GM12878 (cell line): ENCODE data around the gene SERPINI1. TPM values are rescaled to one million over a fixed set of nuclear protein-coding genes. Genes with fewer than 3 reads are reported as not detected.

ENCODE experiments used
- BCL11A ChIP-seq: IDR thresholded peaks from 2 replicates; pipeline ENCODE4 v1.6.1; 2011; ENCODE audit warnings: low read depth, low read length
- CHD2 ChIP-seq: IDR thresholded peaks from 2 replicates; pipeline ENCODE4 v1.6.1; 2011; ENCODE audit warnings: low read depth, low read length, improper control_type of control experiment, borderline replicate concordance
- KLF5 ChIP-seq: fragments of 450-650 bp; IDR thresholded peaks from 2 replicates; pipeline ENCODE4 v1.6.1; 2014; ENCODE audit warnings: mild to moderate bottlenecking; ENCODE audit not compliant: partially characterized antibody
- NFYA ChIP-seq: IDR thresholded peaks from 2 replicates; pipeline ENCODE4 v1.6.1; 2011; ENCODE audit warnings: low read depth, mild to moderate bottlenecking, low read length, improper control_type of control experiment, borderline replicate concordance
- RCOR1 ChIP-seq: conservative IDR thresholded peaks from 2 replicates; pipeline ENCODE4 v1.6.1; 2012; ENCODE audit warnings: low read depth, low read length, improper control_type of control experiment
- RFX5 ChIP-seq: IDR thresholded peaks from 2 replicates; pipeline ENCODE4 v1.6.1; 2011; ENCODE audit warnings: low read depth, low read length, improper control_type of control experiment
- SMC3 ChIP-seq: IDR thresholded peaks from 2 replicates; pipeline ENCODE4 v1.6.1; 2011; ENCODE audit warnings: low read length, improper control_type of control experiment, borderline replicate concordance
- SP1 ChIP-seq: IDR thresholded peaks from one replicate; pipeline ENCODE4 v1.6.1; 2011; ENCODE audit warnings: low read depth, low read length
- TCF12 ChIP-seq: IDR thresholded peaks from 2 replicates; pipeline ENCODE4 v1.6.1; 2011; ENCODE audit warnings: low read depth, mild to moderate bottlenecking, low read length
- ZBTB33 ChIP-seq: fragments of 450-650 bp; IDR thresholded peaks from 2 replicates; pipeline ENCODE4 v1.6.1; 2017; ENCODE audit warnings: mild to moderate bottlenecking
- polyA plus RNA-seq, 11 experiments: library from polyadenylated mRNA; depleted of rRNA in 4 of 11; unstranded in 6 of 11; stranded (reverse) in 5 of 11; fragments of >200 nt; fragmentation: Nextera tagmentation in 4 of 11; fragmentation: Illumina TruSeq in 1 of 11; extraction: Ambion mirVana in 4 of 11; extraction: Trizol in 1 of 11; gene quantifications; 1 replicate in 1 of 11; 2 replicates in 10 of 11; pipeline versions ENCODE4 v1.2.1 to v1.2.3, GENCODE V29; 2011 to 2016; ENCODE audit warnings: inconsistent platforms in 2 of 11, missing spikeins in 2 of 11, low read depth in 1 of 11
- total RNA-seq, 4 experiments: library from RNA; depleted of rRNA in 3 of 4; stranded (reverse); fragments of >200 nt in 3 of 4; fragmentation: Illumina TruSeq in 1 of 4; extraction: Trizol in 1 of 4; gene quantifications; 2 replicates each; pipeline versions ENCODE4 v1.2.1 to v1.2.3, GENCODE V29; 2013 to 2021
- TF ChIP-seq, protein P1 (sequence below): IDR thresholded peaks from 2 replicates; pipeline ENCODE4 v1.6.1; 2011; ENCODE audit warnings: borderline replicate concordance, low read depth, mild to moderate bottlenecking, moderate library complexity, low read length; ENCODE audit not compliant: insufficient read depth, poor library complexity, severe bottlenecking
- TF ChIP-seq, protein P2 (sequence below): fragments of 150-350 bp; IDR thresholded peaks from 2 replicates; pipeline ENCODE4 v1.6.1; 2014; ENCODE audit warnings: mild to moderate bottlenecking, low read depth, low read length

Gene SERPINI1
- total and polyA plus RNA-seq, 10 of the 15 experiments (the other 5 are each of a cell fraction or from before 2014, with no cell fraction given) = 1.5 to 7.6 (median 3.6) TPM

DNA sequence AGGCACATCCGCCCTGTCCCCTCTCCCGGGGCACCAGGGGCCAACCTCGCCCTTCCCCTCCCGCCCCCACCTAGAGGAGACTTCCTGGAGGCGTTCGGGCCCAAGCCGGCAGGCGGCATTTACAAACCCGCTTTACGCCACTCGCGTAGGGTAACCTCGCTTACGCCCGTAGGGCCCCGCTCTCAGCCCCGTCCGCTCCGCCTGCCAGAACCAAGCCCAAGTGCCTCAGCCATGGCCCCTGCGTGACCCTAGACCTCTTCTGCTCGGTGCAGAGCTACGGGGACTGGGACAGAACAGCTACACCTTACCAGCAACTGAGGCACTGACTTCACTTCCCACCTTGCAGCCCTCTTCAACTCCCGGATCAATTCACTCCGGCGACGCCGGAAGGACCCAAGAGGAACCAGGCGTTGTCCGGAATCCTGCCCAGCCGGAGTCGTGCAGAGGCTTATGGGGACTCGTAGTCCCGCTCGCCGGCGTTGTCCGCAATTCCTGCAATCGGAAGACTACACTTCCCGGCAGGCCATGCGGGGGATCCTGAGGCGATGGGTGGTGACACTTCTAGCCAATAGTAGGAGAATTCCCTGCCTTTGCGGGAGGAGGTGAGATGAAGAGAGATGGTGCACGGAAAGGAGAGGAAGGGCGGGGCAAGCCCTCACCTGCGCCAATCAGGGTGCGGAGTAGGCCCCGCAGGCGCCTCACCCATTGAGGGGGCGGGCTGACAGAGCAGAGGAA is 856 bp upstream of the SERPINI1 start, which contains the start of gene PDCD10 (continued):
- TF ChIP-seq, protein P1, sequence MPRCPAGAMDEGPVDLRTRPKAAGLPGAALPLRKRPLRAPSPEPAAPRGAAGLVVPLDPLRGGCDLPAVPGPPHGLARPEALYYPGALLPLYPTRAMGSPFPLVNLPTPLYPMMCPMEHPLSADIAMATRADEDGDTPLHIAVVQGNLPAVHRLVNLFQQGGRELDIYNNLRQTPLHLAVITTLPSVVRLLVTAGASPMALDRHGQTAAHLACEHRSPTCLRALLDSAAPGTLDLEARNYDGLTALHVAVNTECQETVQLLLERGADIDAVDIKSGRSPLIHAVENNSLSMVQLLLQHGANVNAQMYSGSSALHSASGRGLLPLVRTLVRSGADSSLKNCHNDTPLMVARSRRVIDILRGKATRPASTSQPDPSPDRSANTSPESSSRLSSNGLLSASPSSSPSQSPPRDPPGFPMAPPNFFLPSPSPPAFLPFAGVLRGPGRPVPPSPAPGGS = peak; percentile 21
- TF ChIP-seq, protein P2, sequence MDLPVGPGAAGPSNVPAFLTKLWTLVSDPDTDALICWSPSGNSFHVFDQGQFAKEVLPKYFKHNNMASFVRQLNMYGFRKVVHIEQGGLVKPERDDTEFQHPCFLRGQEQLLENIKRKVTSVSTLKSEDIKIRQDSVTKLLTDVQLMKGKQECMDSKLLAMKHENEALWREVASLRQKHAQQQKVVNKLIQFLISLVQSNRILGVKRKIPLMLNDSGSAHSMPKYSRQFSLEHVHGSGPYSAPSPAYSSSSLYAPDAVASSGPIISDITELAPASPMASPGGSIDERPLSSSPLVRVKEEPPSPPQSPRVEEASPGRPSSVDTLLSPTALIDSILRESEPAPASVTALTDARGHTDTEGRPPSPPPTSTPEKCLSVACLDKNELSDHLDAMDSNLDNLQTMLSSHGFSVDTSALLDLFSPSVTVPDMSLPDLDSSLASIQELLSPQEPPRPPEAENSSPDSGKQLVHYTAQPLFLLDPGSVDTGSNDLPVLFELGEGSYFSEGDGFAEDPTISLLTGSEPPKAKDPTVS = no peak
- TF ChIP-seq SP1 (peak; percentile 77), NFYA (no peak), TCF12 (peak; percentile 48; the same call in 1 of the 2 replicates), ZBTB33 (no peak), BCL11A (no peak), KLF5 (peak; percentile 25), SMC3 (no peak), RFX5 (peak; percentile 58; the same call in 1 of the 2 replicates), CHD2 (peak; percentile 75), RCOR1 (no peak)
- TF ChIP-seq, all 136 proteins: peak for 50
